CMK (cell line): Measurements from ENCODE around the gene HOXA9.

Experiments used
- DNase-seq: peaks from one replicate; pipeline ENCODE4 v3.0.0-alpha.2; 2010; ENCODE audit warnings: low read depth

The HOXA9 gene

DNA sequence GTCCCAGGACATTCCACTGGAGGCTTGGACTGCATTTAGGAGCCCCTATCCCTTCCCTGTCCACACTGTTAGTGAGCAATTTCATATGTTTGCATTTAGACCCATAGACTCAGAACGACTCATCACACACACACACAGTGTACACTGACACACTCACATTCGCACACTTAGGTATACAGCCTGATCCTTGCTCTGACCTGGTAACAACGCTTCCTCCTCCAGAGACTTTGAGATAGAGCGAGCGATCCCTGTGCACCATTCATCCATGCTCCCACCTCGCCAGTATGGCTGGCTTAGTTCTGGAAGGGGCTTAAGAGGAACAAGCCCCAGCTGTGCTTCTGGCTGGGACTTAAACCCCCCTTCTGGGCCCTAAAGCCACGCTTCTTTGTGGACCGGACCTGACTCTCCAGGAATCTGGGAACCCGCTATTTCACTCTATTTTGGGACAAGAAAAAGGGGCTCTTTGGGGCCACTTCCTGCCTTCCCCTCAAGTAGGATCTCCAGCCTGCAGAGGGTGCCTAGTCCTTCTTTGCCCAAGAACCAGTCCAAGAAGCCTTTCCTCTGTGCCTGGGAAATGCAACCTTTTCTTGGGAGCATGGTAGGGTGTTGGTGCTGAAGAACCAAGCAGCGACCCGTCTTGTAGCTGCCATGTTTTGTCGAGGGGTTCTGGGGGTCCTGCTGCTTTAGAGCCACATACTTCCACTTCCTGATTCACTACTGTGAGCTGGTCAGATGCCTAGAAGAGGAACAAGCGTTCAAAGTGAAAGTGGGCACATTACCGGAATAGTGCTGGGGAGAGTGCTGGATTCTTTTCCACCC lies 35.6 kb upstream of the HOXA9 start:
- no peak for DNase-seq

GRCh38 chr7:27199849-27200760 lies 34.8 kb upstream of the HOXA9 start, which contains the start of gene HOXA13:
Gene HOXA13 (minus strand): TSS chr7:27200091. CDS start chr7:27200077, 14 bp downstream.
- no peak for DNase-seq

DNA sequence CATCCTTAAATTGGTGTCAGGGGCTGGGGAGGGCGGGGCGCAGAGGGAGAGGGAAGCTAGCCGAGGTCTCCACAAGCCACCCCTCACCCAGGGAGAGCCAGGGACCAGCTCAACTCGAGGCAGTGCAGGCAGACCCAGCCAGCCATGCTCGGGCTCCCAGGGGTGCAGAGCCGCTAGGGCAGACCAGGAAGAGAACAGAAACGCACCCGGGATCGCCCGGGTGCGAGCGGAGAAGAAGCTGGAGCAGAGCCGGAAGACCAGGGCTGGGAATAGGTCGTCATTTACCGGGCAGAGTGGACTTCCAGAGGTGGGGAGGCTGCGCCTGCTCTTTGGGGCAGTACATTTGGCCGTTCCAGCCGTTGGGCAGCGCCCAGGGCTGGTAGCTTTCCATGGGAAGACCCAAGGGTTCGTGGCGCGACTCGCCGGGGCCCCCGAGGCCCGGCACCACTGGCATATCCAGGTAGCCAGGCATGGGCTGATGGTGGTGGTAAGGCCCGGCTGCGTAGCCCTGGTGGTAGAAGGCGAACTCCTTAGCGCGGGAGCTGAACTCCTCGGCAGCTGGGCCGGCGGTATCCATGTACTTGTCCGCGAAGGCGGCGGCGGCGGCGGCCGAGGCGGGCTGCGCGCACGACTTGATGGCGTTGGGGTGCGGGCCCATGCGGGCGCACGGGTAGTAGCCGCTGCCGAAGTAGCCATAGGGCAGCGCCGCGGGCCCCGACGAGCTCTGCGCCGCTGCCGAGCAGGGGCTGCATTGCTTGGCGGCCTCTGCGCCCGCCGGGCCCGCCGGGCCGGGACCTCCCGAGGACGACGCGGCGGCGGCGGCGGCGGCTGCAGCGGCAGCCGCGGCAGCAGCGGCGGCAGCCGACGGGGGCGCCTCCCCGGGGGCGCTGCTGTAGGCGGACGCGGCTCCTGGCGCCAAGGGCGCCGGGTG lies 33.8 kb upstream of the HOXA9 start:
- DNase-seq, result no peak

DNA sequence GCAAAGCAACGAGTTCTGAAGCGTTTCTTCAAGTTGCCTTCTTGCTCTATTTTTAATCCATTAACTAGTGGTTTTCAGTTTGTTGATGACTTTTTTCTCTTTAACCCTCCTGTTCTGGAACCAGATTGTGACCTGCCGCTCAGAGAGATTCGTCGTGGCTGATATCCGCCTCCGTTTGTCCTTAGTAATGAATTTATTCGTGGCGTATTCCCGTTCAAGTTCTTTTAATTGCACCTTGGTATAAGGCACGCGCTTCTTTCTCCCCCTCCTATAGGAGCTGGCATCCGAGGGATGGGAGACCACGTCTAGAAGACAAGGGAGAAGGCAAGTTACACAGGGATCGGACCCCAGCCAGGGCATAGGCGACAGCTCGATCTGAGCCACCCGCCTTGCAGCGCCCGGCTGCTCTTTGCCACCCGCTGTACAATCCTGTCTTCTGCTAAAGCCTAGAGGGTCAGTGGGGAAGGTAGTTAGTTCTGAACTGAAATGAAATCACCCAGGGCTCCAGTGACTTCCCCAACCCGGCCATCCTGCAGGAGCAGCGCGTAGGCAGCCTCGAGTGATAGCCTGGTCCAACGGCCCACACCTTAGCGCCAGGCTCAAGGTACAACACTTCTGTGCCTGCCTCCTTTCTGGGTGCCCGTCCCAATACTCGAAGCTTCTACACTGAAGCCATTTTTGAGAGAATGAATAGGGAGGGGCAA lies 33.0 kb upstream of the HOXA9 start:
- DNase-seq, result no peak

- no peak for DNase-seq
Observed at GRCh38 chr7:27197137-27198042, 32.1 kb upstream of the HOXA9 start.

DNA sequence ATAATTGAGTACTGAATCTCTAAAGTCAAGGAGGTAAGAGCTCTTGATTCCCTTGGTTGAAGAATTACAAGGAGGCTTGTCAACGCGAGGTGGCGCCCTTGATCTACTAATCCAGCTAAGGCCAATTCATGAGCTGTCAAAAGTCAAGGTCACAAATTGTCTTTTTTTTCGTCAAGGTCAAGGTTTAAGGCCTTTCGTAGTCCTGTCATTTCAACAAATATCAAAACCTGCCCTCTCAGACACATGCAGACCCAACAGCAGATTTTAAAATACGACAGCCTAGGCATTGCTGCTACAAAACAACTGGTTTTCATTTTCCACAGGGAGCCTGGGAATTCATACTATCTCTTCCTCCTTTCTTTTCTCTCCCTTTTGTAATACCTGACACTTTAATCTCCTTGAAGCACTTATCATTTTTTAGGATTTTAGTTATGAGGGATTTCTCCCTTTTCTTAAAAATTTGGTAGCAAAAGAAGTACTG lies 31.0 kb upstream of the HOXA9 start:
- DNase-seq, result no peak

GRCh38 chr7:27194686-27195379 lies 29.5 kb upstream of the HOXA9 start:
- no peak for DNase-seq

DNA sequence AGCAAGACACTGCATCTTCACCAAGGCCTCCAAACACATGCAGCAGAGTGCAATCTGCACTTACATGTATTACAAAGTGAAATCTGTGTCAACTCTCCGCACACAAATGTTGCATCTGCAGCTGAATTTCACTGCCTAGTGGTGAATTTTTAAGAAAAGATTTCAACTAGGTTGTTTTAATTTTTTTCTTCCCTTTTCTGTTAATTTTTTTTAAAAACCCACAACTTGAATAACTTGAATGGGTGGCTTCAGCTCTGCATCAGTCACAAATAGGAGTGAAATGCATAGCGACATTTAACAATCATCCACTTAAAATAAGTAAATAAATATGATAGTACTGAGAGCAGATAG lies 28.6 kb upstream of the HOXA9 start:
- DNase-seq, result no peak

DNA sequence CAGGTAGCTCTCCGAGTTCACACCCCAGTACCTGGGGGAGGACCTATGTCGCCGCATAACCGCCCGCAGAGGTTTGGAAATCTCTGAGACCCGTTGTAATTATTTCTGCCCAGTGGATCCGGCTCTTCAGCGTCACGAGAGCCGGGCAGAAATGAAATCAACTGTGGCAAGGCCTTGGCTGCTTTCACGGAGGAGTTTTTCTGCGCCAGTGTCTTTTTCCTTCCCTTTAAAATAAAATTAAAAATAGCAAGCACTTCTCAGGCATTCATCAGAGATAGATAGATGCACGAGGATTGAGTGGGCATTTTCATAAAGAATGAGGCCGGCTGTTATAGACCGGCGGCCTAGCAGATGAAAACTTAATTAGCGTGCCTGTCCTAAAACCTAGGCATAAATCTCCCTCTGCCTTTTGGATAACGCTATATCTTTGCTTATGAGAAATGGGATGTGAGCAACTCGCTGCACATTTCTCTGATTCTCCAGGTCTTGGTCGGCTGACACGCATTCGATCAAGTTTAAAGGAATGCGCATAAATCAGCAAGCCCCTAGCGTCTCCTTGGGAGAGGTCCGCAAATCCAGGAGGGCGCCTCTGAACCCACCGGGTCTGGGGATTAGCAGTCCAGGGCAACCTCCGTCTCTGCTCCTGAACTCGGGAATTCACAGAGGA lies 28.1 kb upstream of the HOXA9 start:
- DNase-seq, result no peak

DNA sequence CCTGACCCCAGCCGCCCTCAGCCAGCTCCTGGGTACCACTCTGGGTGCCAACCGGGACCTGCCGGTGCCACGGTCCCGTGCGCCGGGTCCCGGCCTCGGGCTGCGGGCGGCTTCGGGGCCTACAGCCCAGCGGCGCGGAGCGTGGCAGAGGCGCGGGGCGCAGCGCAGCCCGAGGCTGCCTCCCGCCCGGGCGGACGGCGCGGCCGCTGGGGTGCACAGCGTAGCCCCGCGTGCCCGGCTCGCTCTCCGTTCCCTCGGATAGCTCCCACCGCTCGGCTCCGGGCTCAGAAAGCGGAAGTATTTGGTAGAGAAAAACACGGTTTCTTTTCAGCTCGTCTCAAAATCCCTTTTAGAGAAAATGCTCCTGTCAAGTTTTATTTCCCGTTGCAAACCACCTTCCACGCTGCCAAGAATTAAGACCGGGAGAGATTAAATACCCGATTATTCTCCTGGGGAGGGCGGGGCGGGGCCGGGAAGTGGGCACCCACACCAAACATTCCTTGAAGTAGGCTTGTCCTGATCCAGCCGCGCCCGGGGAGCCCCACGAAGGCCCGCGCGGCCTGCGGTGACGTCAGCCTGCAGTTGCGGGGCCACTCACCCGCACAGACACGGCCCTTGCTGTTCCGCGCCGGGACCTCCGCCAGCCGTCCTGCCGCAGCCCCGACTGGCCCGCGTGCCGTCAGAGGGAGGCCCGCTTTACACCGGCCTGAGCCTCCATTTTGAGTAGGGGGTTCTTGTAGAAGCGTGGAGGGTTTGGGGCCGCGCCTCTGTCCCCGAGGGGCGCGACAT lies 27.4 kb upstream of the HOXA9 start:
- DNase-seq, result no peak

- no peak for DNase-seq
Observed at GRCh38 chr7:27191833-27192545, 26.7 kb upstream of the HOXA9 start.

GRCh38 chr7:27191161-27191731 lies 25.9 kb upstream of the HOXA9 start:
- no peak for DNase-seq

- no peak for DNase-seq
Observed at GRCh38 chr7:27189997-27190748, 24.8 kb upstream of the HOXA9 start.

- DNase-seq, result no peak
Observed at GRCh38 chr7:27189295-27189996, 24.1 kb upstream of the HOXA9 start.

GRCh38 chr7:27188386-27189294 lies 23.3 kb upstream of the HOXA9 start:
- no peak for DNase-seq
